HEK293 (cell line): ENCODE measurements around the gene NDUFB11.

Experiments used
- BCL11B ChIP-seq: fragments of 450-650 bp; formaldehyde crosslinking; IDR thresholded peaks from 2 replicates; pipeline ENCODE4 v1.5.1; 2016; ENCODE audit warnings: low read depth, missing biosample characterization, missing genetic modification characterization
- CTCF ChIP-seq: fragments of 450-650 bp; formaldehyde crosslinking; IDR thresholded peaks from 2 replicates; pipeline ENCODE4 v1.5.1; 2016; ENCODE audit warnings: missing biosample characterization, missing genetic modification characterization
- KLF9 ChIP-seq: fragments of 450-650 bp; formaldehyde crosslinking; IDR thresholded peaks from 2 replicates; pipeline ENCODE4 v1.5.1; 2016; ENCODE audit warnings: missing biosample characterization, missing genetic modification characterization, low read depth
- PBX3 ChIP-seq: sonication (generic); formaldehyde crosslinking; IDR thresholded peaks from 2 replicates; pipeline ENCODE4 v1.8.1; 2022; ENCODE audit warnings: mild to moderate bottlenecking, moderate library complexity, missing genetic modification reagents
- PRDM1 ChIP-seq: fragments of 450-650 bp; formaldehyde crosslinking; IDR thresholded peaks from 2 replicates; pipeline ENCODE4; 2016; ENCODE audit warnings: missing biosample characterization, missing genetic modification characterization
- PRDM2 ChIP-seq: fragments of 450-650 bp; formaldehyde crosslinking; IDR thresholded peaks from 2 replicates; pipeline ENCODE4 v1.5.1; 2016; ENCODE audit warnings: missing biosample characterization, missing genetic modification characterization, borderline replicate concordance
- REPIN1 ChIP-seq: fragments of 450-650 bp; formaldehyde crosslinking; IDR thresholded peaks from 2 replicates; pipeline ENCODE4 v1.5.1; 2017; ENCODE audit warnings: missing biosample characterization, missing genetic modification characterization, low read depth
- ZNF157 ChIP-seq: fragments of 450-650 bp; formaldehyde crosslinking; IDR thresholded peaks from 2 replicates; pipeline ENCODE4 v1.5.1; 2016; ENCODE audit warnings: missing biosample characterization, missing genetic modification characterization
- ZNF362 ChIP-seq: fragments of 450-650 bp; formaldehyde crosslinking; IDR thresholded peaks from 2 replicates; pipeline ENCODE4 v1.5.1; 2016; ENCODE audit warnings: missing biosample characterization, missing genetic modification characterization
- ZNF670 ChIP-seq: fragments of 450-650 bp; formaldehyde crosslinking; IDR thresholded peaks from 2 replicates; pipeline ENCODE4 v1.5.1; 2016; ENCODE audit warnings: missing biosample characterization, missing genetic modification characterization, low read depth
- TF ChIP-seq, protein P1 (sequence below): fragments of 450-650 bp; formaldehyde crosslinking; IDR thresholded peaks from 2 replicates; pipeline ENCODE4 v1.5.1; 2016; ENCODE audit warnings: missing biosample characterization, missing genetic modification characterization, borderline replicate concordance
- TF ChIP-seq, protein P2 (sequence below): fragments of 450-650 bp; formaldehyde crosslinking; IDR thresholded peaks from 2 replicates; pipeline ENCODE4 v1.5.1; 2016; ENCODE audit warnings: missing biosample characterization, missing genetic modification characterization

DNA sequence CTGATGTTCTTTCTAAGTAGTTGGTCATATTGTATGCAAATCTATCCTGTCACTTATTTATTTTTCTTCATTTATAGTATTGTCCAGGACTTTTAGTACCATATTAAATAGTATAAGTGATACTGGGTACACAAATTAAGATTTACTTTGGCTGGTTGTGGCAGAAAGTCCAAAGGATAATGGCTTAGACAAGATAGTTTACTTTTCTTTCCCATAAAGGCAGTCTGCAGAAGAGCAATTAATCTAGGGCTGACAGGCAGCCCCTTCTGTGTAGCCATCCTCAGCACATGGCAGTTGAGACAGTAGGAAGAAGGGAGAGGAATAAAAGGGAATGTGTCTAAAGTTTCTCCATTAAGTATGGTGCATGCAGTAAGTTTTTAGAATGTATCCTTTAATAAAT lies 6.9 kb upstream of the NDUFB11 start:
- TF ChIP-seq, protein P1, sequence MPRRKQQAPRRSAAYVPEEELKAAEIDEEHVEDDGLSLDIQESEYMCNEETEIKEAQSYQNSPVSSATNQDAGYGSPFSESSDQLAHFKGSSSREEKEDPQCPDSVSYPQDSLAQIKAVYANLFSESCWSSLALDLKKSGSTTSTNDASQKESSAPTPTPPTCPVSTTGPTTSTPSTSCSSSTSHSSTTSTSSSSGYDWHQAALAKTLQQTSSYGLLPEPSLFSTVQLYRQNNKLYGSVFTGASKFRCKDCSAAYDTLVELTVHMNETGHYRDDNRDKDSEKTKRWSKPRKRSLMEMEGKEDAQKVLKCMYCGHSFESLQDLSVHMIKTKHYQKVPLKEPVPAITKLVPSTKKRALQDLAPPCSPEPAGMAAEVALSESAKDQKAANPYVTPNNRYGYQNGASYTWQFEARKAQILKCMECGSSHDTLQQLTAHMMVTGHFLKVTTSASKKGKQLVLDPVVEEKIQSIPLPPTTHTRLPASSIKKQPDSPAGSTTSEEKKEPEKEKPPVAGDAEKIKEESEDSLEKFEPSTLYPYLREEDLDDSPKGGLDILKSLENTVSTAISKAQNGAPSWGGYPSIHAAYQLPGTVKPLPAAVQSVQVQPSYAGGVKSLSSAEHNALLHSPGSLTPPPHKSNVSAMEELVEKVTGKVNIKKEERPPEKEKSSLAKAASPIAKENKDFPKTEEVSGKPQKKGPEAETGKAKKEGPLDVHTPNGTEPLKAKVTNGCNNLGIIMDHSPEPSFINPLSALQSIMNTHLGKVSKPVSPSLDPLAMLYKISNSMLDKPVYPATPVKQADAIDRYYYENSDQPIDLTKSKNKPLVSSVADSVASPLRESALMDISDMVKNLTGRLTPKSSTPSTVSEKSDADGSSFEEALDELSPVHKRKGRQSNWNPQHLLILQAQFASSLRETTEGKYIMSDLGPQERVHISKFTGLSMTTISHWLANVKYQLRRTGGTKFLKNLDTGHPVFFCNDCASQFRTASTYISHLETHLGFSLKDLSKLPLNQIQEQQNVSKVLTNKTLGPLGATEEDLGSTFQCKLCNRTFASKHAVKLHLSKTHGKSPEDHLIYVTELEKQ, result no peak
- no peak for TF ChIP-seq CTCF (tag by site-specific recombination)
- TF ChIP-seq ZNF362 (tag by site-specific recombination), result no peak
- no peak for TF ChIP-seq ZNF670
- TF ChIP-seq PBX3 (CRISPR knock-in tag), result no peak
- no peak for TF ChIP-seq ZNF157 (tag by site-specific recombination)
- no peak for TF ChIP-seq PRDM1 (tag by site-specific recombination)
- TF ChIP-seq PRDM2 (tag by site-specific recombination), result no peak
- no peak for TF ChIP-seq REPIN1
- TF ChIP-seq, protein P2, sequence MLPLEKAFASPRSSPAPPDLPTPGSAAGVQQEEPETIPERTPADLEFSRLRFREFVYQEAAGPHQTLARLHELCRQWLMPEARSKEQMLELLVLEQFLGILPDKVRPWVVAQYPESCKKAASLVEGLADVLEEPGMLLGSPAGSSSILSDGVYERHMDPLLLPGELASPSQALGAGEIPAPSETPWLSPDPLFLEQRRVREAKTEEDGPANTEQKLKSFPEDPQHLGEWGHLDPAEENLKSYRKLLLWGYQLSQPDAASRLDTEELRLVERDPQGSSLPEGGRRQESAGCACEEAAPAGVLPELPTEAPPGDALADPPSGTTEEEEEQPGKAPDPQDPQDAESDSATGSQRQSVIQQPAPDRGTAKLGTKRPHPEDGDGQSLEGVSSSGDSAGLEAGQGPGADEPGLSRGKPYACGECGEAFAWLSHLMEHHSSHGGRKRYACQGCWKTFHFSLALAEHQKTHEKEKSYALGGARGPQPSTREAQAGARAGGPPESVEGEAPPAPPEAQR (tag by site-specific recombination), result no peak
- no peak for TF ChIP-seq KLF9 (tag by site-specific recombination)
- no peak for TF ChIP-seq BCL11B (tag by site-specific recombination)
